AG08396 (cell line): Measurements from ENCODE around the gene C17orf67.
A peak's percentile ranks its signal among the peaks of the same experiment; 100 is the strongest.

Experiments used
- DNase-seq: peaks from one replicate; pipeline ENCODE4 v3.0.0; 2012; ENCODE audit warnings: low spot score, mixed read lengths

The C17orf67 gene

DNA sequence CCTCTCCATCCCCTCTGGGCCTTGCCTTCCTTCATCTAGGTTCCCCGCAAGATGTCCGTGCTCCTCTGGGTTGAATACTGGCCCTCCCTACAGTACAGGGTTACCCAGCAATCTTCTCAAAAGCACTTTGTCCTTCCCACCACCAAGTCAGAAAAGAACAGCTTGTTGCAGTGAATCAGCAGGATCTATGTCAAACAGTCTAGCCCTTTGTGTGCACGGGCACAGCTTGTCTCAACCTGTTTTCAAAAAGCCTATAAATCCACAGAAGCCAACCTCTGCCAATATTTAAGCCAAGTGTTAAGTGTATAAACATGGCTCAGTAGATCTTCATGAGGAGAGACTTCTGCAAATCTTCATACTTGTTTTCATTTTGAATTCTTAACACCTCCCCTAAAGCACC lies 25.2 kb downstream of the C17orf67 start:
- DNase-seq, result no peak

GRCh38 chr17:56807723-56808122 lies 26.0 kb downstream of the C17orf67 start:
- no peak for DNase-seq

- DNase-seq, result no peak
These were observed 26.8 kb downstream of the C17orf67 start for GRCh38 chr17:56806949-56807348.

DNA sequence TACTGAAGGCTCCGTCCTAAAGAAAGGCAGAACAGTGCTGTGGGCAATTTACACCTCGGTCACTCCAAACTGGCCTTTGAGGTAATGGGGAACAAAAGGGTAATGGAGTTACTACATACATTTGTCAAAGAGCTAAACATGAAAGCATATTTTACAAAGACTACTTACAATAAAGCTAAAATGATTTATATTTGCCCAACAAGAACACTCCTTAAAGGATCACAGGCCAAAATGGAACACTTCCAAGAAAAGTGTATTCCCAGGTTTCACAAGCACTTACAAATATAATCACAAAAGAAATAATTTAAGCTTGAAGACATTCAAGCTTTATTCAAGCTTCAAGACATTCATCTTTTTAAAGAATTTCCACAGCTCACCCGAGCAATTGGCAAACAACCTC lies 29.3 kb downstream of the C17orf67 start:
- DNase-seq, result no peak

DNA sequence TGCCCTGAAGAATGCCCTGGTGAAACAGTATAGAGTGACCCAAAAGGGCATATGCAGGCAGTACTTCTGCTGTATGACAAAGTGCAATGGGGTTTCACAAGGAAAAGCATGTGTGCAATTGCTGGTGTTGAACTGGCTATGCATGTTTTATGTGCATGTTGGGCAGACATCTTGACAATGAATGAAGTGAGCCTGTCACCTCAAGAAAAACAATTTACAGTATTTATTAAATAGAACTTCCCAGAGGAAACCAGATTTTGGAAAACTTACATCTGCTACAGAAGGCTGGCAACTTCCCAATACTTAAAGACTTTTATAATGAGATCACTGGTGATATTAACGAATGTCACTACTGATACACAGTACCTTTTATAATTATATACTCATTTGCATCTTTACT lies 30.6 kb downstream of the C17orf67 start:
- no peak for DNase-seq

DNA sequence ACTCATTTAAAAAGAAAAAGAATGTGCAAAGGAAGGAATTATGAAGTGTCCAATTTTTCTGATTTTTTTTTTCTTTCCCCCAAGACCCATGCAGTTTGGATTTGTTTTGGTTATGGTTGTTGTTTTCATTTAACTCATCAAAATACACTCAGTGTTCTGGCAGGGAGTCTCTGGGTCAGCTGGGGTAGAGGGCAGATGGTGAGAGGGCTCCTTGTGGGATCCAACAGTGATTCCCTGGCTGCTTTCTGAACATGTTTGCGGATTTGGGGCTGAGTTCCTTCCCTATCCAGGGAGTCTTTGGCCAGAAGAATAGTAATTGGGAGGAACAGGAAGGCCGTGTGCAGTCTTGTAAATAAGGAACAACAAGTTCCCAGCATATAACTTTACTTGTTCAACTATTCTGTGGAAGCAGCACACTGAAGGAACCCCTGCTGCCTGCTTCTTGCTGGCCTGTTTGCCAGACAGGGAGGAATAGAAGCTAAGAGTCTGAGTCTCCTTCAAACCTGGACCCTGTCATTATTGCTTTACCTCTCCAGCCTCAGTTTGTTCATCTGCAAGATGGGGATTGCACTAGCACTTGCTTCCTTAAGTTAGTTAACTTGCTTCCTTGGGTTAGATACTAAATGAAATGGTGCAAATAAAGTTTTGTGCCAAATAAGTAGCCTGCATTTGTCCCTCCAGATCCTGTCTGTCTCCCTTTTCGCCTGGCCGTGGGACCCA lies 32.1 kb downstream of the C17orf67 start:
- no peak for DNase-seq

DNA sequence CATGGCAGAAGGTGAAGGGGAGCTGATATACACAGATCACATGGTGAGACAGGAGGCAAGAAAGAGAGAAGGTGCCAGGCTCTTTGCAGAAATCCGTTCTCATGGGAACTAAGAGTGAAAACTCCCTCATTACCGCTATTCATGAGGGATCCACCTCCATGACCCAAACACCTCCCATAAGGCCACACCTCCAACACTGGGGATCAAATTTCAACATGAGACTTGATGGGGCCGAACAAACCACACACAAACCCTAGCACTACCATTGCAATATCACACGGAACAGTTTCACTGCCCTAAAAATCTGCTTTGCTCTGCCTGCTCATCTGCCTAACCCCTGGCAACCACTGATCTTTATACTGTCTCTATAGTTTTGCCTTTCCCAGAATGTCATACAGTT lies 34.8 kb downstream of the C17orf67 start:
- DNase-seq, result no peak

- DNase-seq, result no peak
These were observed 37.2 kb downstream of the C17orf67 start for GRCh38 chr17:56796536-56796935.

DNA sequence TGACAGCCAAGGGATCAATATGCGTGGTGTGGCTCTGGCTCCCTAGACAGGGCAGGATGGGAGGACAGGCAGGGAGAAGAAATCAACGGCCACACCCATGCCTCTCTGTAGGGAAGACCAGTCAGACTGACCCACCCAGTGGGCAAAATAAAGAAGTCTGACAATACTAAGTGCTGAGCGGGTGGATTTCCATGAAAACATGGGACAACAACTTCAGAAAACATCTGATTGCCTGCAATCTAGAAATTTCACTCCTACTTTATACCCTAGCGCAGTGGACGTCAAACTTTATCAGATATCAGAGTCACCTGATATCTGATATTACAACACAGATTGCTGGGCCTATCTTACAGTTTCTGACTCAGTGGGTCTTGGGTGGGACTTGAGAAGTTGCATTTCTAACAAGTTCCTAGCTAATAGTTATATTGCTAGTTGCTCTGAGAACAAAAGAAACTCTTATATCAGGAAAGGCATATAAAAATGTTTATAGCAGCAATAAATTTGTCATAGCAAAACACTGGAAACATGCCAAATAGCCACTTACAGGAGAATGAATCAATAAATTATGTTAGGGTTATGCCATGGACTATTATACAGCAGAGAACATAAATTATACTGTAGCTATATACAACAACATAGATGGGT lies 38.4 kb downstream of the C17orf67 start:
- DNase-seq, result no peak

DNA sequence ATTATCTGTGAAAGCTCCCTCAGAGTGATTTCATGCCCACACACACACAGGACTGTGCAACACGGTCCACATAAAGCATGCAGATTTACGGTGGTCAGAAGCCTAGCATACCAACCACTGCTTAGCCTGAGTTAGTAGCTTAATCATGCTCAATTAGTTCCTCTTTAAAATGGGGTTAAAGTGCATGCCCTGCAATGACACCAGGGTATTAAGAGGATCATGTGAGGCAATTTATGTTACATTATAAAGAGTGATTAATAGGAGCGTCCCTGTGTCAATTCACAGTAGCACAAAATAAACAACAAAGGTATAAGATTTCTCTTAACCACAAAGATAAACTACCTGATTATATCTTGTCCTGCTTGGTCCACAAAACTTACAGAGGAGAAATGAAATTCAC lies 39.8 kb downstream of the C17orf67 start:
- no peak for DNase-seq

GRCh38 chr17:56793531-56793930 lies 40.2 kb downstream of the C17orf67 start:
- DNase-seq, result no peak

GRCh38 chr17:56792267-56792666 lies 41.5 kb downstream of the C17orf67 start:
- no peak for DNase-seq

DNA sequence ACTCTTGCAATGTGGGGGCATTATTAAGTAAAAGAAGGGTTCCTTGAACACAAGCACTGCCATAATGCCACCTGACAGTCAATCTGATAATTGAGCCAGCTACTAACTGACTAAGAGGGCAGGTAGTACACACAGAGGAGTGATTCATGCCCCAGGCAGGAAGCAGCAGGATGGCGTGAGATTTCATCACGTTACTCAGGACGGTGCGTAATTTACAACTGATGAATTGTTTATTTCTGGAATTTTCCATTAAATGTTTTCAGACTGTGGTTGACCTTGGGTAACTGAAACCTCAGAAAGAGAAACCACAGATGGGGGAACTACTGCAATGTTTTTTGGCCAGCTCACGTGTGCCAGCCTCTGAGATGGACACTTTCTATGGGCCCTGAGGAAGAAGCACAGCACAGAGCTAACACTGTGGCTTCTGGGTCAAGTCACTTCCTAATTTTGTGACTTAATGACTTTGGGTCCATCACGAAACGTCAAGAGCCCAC lies 46.7 kb downstream of the C17orf67 start:
- peak; percentile 80 for DNase-seq

DNA sequence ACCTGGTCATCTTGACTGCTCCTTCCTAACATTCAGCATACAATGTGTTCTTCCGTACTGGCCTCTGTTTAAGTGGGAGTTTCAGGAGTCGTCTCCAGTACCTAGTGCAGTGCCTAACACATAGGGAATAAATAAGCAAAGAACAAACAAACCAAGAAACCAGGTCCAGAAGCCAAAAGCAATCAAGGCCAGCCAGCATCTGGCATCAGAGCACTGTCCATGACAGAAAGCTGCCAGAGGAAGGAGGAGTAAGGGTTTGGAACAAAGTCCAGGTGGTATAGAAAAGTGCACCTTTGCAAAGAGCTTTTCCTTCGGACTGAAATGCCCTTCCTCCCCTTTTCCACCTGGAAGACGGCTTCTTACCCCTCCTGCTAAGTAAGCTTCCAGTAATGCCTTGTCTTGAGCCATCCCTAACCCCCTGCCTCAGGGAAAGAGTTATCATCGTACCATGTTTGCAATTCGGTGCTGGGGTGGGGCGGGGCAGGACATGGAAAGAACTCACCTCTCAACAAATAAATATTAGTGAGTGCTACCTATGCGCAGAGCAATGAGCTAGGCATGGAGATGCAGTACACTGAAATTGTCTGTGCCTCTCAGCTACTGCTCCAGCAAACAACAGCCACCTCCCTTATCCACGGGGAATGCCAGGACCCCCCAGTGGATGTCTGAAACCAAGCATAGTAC lies 47.6 kb downstream of the C17orf67 start:
- DNase-seq, result no peak

DNA sequence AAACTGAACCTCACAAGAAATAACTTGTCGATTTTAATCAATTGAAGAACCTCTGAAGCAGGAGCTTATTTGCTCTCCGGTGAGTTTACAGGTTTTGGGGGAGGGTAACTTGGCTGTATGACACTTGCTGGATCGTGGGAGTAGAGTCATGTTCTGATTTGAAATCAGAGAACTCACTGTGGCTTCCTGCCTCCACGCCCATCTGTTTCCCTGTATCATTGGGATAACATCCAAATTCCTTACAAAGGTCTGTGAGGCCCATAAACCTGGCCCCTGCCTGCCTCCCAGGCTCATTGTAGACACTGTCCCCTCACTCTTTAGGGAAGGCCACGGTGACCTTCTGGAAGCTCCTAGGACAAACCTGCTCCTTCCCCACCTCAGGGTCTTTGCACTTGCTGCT lies 48.3 kb downstream of the C17orf67 start:
- DNase-seq, result no peak

DNA sequence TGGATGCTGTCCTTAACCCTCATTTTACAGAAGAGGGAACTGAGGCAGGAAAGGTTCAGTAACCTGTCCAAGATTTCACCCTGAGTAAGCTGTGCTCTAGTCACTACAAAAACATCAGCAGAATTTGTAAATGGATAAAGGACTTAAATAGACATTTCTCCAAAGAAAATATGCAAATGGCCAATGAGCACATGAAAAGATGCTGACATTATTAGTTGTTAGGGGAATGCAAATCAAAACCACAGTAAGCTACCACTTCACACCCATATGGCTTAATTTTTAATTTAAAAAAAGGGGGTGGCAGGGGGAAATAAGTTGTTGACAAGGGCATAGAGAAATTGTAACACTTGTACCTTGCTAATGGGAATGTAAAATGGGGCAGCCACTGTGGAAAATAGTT lies 51.4 kb downstream of the C17orf67 start:
- DNase-seq, result no peak

- DNase-seq, result no peak
These were observed 51.8 kb downstream of the C17orf67 start for GRCh38 chr17:56781906-56782305.

DNA sequence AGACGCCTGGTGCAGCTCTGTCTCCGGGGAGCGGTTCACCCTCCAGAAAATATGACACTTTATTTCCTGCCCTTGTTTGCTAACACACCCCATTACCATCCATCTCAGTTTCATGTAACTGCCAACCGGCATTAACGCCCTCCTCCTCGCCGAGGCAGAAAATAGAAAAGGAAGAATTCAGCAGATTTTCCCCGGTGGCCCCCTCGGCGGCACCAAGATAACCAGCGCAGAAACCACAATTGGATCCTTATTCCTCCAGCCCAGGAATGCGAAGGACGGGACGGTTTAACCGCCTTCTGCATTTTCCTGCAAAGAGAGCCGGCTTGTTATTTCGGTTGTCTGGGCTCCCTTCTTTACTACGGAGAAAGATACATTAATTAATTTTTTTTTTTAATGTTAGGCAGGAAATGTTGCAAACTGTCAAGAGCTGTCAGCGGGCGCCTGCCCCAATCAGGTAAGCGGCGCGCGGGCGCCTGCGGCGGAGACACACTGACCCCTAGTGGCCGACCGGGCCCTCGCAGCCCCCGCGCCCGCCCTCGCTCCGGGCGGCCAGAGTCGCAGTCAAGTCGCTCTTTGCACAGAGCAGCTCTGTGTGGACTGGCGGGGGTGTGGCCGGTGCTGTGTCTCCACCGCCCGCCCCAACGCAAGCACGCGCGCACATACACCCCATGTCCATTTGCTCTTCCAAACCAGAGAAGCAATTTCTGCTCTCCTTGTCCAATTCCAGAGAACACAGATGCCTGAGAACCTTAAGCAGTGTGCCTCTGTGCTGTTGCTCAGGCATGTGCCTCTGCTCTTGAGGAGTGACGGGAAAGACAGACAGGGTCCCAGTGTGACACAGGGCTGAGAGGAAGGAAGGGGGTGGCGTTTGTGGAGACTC lies 53.6 kb downstream of the C17orf67 start:
- peak; percentile 87 for DNase-seq

- no peak for DNase-seq
These were observed 54.4 kb downstream of the C17orf67 start for GRCh38 chr17:56779322-56779721.

- no peak for DNase-seq
These were observed 54.8 kb downstream of the C17orf67 start for GRCh38 chr17:56778898-56779297.

- peak; percentile 65 for DNase-seq
These were observed 55.9 kb downstream of the C17orf67 start for GRCh38 chr17:56777859-56778258.

DNA sequence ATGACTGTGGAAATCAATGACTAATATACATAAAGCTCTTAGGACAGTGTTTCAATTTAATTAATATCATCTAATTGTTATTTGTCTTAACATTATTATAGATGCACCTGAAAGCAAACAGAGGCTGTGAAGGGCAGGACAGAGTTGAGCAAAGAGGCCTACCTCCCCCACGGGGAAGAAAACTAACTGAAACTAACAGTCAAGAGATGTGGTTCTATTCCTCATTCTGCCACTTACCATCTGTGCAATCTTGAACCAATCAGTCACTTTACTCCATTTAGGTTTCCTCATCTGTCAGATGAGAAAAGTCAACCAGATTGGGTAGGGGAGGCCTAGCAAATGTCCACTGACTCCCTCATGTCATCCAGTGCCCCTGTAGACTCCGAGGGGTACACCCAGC lies 59.1 kb downstream of the C17orf67 start:
- no peak for DNase-seq
